Skeletal muscle tissue (tissue), 4 donors: ENCODE results near the gene CTNNA3. TPM values are rescaled to one million over a fixed set of nuclear protein-coding genes. Genes with fewer than 3 reads are reported as not detected.

ENCODE experiments used
- H3K27ac ChIP-seq: one replicate; pipeline ENCODE4 v1.7.0; 2013; ENCODE audit warnings: mild to moderate bottlenecking, low read depth, low read length, inconsistent platforms
- H3K27me3 ChIP-seq, 3 donors: one replicate each; pipeline ENCODE4 v1.7.0; 2013; ENCODE audit warnings: low read length in 3 of 3; ENCODE audit not compliant: control insufficient read depth in 3 of 3, insufficient read depth in 3 of 3
- H3K36me3 ChIP-seq, 3 donors: one replicate each; pipeline ENCODE4 v1.7.0; 2013; ENCODE audit warnings: low read length in 3 of 3; ENCODE audit not compliant: control insufficient read depth in 3 of 3, insufficient read depth in 3 of 3
- H3K4me1 ChIP-seq, 3 donors: one replicate each; pipeline ENCODE4 v1.7.0; 2013; ENCODE audit warnings: low read length in 3 of 3, mild to moderate bottlenecking in 3 of 3; ENCODE audit not compliant: control insufficient read depth in 3 of 3, insufficient read depth in 3 of 3
- H3K4me3 ChIP-seq, 3 donors: one replicate each; pipeline ENCODE4 v1.7.0; 2013; ENCODE audit warnings: low read length in 3 of 3
- H3K9ac ChIP-seq, 3 donors: one replicate each; pipeline ENCODE4 v1.7.0; 2013; ENCODE audit warnings: low read length in 3 of 3, mild to moderate bottlenecking in 3 of 3, moderate library complexity in 2 of 3, low read depth in 1 of 3
- H3K9me3 ChIP-seq, 3 donors: one replicate each; pipeline ENCODE4 v1.7.0; 2013; ENCODE audit warnings: low read length in 3 of 3; ENCODE audit not compliant: control insufficient read depth in 3 of 3
- total RNA-seq: library from RNA; depleted of rRNA; stranded (reverse); fragments of >200 nt; gene quantifications from one replicate; pipeline ENCODE4 v1.2.3, GENCODE V29; 2014
- donor health status: Osteomylitis.

Gene CTNNA3
- total RNA-seq, 1 donor from 2014 or later: 24.0 TPM

- H3K27me3 ChIP-seq: no peaks in the 10 kb centered on the region
- H3K27ac ChIP-seq: no peak overlapping the region
- H3K4me3 ChIP-seq: no peak overlapping the region
Measured at GRCh38 chr10:67648613-67649229, 47.3 kb downstream of the CTNNA3 start.

GRCh38 chr10:67630904-67631303 is 65.1 kb downstream of the CTNNA3 start:
- Histone ChIP-seq H3K36me3 (peaks cover 0 to 3% (median 0%) of the 10 kb centered on the region in 3 donors), H3K9ac (no peak overlapping the region), H3K27ac (no peak overlapping the region), H3K9me3 (peaks cover 0 to 2% (median 0%) of the 10 kb centered on the region in 3 donors), H3K4me3 (no peak overlapping the region), H3K27me3 (no peaks in the 10 kb centered on the region), H3K4me1 (peaks cover 4% of the 10 kb centered on the region in 3 donors)

More at GRCh38 chr10:67648613-67649229, 47.3 kb downstream of the CTNNA3 start:
- Histone ChIP-seq H3K4me1 (peaks cover 0 to 7% (median 0%) of the 10 kb centered on the region in 3 donors), H3K36me3 (no peaks in the 10 kb centered on the region), H3K9me3 (no peaks in the 10 kb centered on the region), H3K9ac (peak overlapping the region in 2 of 3 donors; percentile 5 to 52)

GRCh38 chr10:67629461-67629971 is 66.5 kb downstream of the CTNNA3 start:
- Histone ChIP-seq H3K9ac (no peak overlapping the region), H3K36me3 (peaks cover 0 to 3% (median 0%) of the 10 kb centered on the region in 3 donors)

GRCh38 chr10:67622984-67623383 is 73.0 kb downstream of the CTNNA3 start:
- Histone ChIP-seq H3K36me3 (no peaks in the 10 kb centered on the region), H3K4me3 (no peak overlapping the region), H3K4me1 (peaks cover 0 to 2% (median 0%) of the 10 kb centered on the region in 3 donors), H3K9ac (no peak overlapping the region), H3K9me3 (peaks cover 0 to 2% (median 0%) of the 10 kb centered on the region in 3 donors), H3K27ac (no peak overlapping the region), H3K27me3 (no peaks in the 10 kb centered on the region)

More at GRCh38 chr10:67629461-67629971, 66.5 kb downstream of the CTNNA3 start:
- no peak overlapping the region for H3K27ac ChIP-seq
- H3K4me1 ChIP-seq: peaks cover 4% of the 10 kb centered on the region in 3 donors
- no peaks in the 10 kb centered on the region for H3K27me3 ChIP-seq
- peaks cover 0 to 2% (median 0%) of the 10 kb centered on the region in 3 donors for H3K9me3 ChIP-seq
- H3K4me3 ChIP-seq: no peak overlapping the region

GRCh38 chr10:67622511-67622910 is 73.5 kb downstream of the CTNNA3 start:
- Histone ChIP-seq H3K27ac (no peak overlapping the region), H3K4me1 (peaks cover 0 to 2% (median 0%) of the 10 kb centered on the region in 3 donors), H3K4me3 (no peak overlapping the region), H3K36me3 (no peaks in the 10 kb centered on the region), H3K9me3 (peaks cover 0 to 2% (median 0%) of the 10 kb centered on the region in 3 donors), H3K27me3 (no peaks in the 10 kb centered on the region), H3K9ac (no peak overlapping the region)

GRCh38 chr10:67621834-67622233 is 74.2 kb downstream of the CTNNA3 start:
- Histone ChIP-seq H3K27me3 (no peaks in the 10 kb centered on the region), H3K4me1 (peaks cover 0 to 2% (median 0%) of the 10 kb centered on the region in 3 donors), H3K36me3 (no peaks in the 10 kb centered on the region), H3K4me3 (no peak overlapping the region), H3K9ac (no peak overlapping the region), H3K9me3 (no peaks in the 10 kb centered on the region), H3K27ac (no peak overlapping the region)

- H3K9ac ChIP-seq: no peak overlapping the region
- no peaks in the 10 kb centered on the region for H3K36me3 ChIP-seq
- no peaks in the 10 kb centered on the region for H3K27me3 ChIP-seq
- no peak overlapping the region for H3K27ac ChIP-seq
- H3K4me1 ChIP-seq: peaks cover 0 to 2% (median 0%) of the 10 kb centered on the region in 3 donors
- H3K9me3 ChIP-seq: no peaks in the 10 kb centered on the region
- no peak overlapping the region for H3K4me3 ChIP-seq
Measured at GRCh38 chr10:67618116-67618515, 77.9 kb downstream of the CTNNA3 start.

GRCh38 chr10:67612577-67613537 is 83.1 kb downstream of the CTNNA3 start:
- Histone ChIP-seq H3K9me3 (no peaks in the 10 kb centered on the region), H3K27ac (no peak overlapping the region), H3K4me1 (peaks cover 0 to 3% (median 0%) of the 10 kb centered on the region in 3 donors), H3K9ac (no peak overlapping the region), H3K36me3 (no peaks in the 10 kb centered on the region), H3K4me3 (no peak overlapping the region), H3K27me3 (no peaks in the 10 kb centered on the region)

GRCh38 chr10:67612176-67612575 is 83.8 kb downstream of the CTNNA3 start:
- Histone ChIP-seq H3K27ac (no peak overlapping the region), H3K9me3 (no peaks in the 10 kb centered on the region), H3K4me1 (peaks cover 0 to 10% (median 0%) of the 10 kb centered on the region in 3 donors), H3K4me3 (no peak overlapping the region), H3K27me3 (no peaks in the 10 kb centered on the region), H3K9ac (no peak overlapping the region), H3K36me3 (no peaks in the 10 kb centered on the region)
